HG03520 (cell line): Measurements from ENCODE around the gene PDGFC.

ENCODE experiments used
- ATAC-seq: cut with Tn5 transposase; IDR thresholded peaks from one replicate; pipeline ENCODE4 v1.9.1; 2021; ENCODE audit warnings: mild to moderate bottlenecking, moderate library complexity; ENCODE audit not compliant: unreplicated experiment

The PDGFC gene

DNA sequence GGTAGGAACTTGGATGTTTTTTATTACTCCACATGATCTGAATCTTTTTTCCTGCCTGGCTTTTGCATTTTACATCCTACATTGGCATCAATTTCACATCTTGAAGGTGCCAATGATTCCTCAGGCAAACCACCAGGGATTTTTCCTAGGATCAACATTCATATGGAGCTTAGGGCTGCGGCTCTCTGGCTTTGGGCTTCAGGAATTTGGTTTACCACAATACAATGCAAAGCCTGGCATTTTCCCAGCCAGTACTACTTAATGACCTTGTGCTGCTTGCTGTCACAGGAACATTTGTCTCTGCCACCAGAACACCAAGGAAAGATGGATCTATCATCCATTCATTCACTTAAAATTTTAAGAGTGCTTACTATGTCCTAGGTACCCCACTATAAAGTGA, 180.7 kb downstream of the PDGFC start:
- no peak for ATAC-seq

- no peak for ATAC-seq
Measured at GRCh38 chr4:156788782-156789181, 182.8 kb downstream of the PDGFC start.

- no peak for ATAC-seq
Measured at GRCh38 chr4:156786713-156787112, 184.9 kb downstream of the PDGFC start.

GRCh38 chr4:156784970-156785369, 186.6 kb downstream of the PDGFC start:
- ATAC-seq: no peak

DNA sequence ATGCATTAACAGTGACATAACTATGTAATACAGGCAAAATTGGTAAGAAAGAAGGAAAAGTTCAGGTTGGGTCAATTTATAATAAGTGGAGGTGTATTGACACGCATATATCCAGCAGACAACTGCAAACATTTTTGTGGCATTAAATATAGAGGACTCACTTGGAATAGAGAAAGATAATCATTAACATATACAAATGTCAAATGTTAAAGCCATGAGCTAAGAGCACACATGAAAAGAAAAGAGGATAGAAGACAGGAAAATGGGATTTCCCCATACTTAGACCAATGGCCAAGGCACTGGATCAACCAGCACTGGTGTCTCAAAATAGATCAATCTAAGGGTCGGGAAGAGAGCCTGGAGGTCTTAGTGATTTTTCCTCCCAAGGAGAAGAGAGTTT, 187.6 kb downstream of the PDGFC start:
- ATAC-seq: no peak

DNA sequence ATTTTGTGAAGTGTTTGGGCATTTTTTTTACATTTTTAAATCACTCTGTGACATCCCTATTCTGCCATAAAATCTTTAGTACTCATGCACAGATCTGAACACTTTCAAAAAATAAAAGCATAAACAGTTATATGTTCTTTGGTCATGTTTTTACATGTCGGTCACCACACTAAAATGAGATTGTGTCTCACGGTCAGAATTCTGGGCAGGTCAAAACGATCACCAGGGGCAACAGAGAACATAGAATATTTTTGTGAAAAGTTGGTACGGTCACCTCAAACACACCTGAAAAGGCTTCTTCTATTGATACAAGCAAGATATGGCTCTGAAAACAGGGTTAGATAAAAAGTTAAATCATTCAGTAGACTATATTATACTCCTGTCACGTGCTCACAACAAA, 189.1 kb downstream of the PDGFC start:
- no peak for ATAC-seq

DNA sequence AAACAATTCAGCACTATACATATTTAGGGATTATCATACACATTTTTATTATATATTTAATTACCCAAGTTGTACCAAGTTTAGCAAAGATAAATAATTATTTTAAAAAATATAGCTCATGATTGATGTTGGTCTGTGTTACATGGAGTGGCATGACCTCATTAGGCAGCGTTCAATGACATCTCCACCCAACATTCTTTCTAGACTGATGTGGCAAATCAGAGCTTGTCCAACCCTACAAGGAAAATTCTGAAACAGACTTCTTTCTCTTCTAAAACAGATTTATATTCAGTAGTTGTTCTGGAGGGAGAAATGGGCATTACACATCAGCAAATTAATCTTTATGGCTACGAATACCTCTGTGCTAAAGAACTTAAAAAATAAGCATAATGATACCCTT, 189.7 kb downstream of the PDGFC start:
- no peak for ATAC-seq

GRCh38 chr4:156779774-156780173, 191.8 kb downstream of the PDGFC start:
- ATAC-seq: no peak

- ATAC-seq: no peak
Measured at GRCh38 chr4:156779042-156779441, 192.6 kb downstream of the PDGFC start.

- no peak for ATAC-seq
Measured at GRCh38 chr4:156778606-156779005, 193.0 kb downstream of the PDGFC start.

DNA sequence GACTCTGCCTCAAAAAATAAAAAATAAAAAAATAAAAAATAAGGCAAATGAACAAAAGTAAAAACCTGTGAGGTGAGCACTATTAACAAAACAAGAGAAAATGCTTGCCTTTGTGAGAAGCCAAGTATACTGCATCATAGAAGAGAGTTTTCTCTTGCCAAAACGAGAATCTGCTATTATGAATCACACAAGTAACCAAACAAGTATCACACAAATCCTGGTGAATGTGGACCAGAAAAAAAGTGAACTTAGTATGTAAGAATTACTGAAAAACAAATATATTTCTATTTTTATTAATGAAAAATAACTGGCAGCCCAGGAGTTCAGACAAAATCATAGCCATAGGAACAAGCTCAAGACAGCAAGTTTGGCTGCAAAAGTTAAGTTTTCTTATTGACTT, 193.5 kb downstream of the PDGFC start:
- ATAC-seq: no peak

GRCh38 chr4:156775813-156776212, 195.8 kb downstream of the PDGFC start:
- no peak for ATAC-seq

DNA sequence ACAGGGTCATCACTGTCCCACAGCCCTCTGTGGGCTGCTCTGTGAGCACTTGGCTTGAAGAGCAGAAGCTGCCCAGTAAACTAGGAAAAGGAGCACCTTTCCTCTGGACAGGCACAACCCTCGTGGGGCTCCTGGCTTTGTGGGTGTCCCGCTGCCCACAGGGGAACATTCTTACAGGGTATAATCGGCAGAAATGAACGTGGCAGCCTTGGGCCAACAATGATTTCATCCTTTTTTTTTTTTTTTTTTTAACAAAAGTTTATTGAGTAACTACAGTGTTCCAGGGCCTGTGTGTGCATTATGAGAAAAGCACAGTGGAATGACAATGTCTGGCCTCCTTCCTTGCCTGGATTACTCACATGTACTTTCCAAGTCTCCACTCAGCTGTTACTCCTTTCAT, 197.2 kb downstream of the PDGFC start:
- no peak for ATAC-seq

DNA sequence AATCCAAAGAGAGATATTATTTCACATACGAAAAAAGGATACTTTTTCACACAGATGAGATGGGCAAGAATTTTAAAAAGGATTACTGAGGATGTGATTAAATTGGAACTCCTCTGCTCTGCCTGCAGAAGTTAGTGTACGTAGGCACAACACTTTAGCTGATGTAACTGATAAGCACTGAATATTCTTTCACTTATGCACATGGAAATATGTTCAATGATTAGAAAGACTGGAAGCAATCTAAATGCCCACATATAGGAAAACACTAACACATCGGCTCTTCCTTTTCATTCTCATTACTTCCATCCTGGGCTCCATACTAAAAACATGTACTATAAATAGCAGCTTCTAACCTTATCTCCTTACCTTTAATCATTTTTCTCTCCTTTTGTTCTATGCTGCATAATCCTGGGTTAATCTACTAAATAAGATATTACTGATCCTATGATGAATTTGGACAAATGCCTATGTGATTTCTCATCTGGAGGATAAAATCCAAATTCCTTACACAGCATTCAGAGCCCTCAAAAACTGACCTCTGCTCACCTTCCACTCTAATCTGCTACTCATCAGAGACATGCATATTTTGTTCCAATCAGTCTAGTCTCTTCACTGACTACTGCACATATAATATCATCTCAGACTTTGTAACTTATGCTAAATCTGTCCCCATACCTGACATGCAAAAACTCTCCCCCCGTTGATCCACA, 197.8 kb downstream of the PDGFC start:
- no peak for ATAC-seq

- no peak for ATAC-seq
Measured at GRCh38 chr4:156771171-156771837, 200.3 kb downstream of the PDGFC start.

DNA sequence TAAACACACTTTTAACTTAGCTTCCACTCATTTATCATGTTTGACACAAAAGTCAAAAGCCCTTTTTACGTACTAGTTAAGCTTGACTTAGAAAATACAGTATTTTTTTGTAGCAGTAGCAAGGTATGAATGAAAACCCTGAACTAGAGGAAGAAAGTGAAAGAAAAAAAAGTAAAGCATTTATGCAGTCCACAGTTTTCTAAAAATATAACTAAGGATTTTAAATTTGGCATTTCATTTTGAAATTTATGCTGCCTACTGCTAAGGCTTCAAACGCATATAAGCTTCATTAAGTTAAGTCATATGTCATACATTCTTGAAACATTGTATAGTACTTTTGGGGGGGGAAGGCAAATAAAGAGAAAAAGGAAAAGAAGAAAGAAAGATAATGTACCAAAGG, 201.5 kb downstream of the PDGFC start:
- no peak for ATAC-seq

DNA sequence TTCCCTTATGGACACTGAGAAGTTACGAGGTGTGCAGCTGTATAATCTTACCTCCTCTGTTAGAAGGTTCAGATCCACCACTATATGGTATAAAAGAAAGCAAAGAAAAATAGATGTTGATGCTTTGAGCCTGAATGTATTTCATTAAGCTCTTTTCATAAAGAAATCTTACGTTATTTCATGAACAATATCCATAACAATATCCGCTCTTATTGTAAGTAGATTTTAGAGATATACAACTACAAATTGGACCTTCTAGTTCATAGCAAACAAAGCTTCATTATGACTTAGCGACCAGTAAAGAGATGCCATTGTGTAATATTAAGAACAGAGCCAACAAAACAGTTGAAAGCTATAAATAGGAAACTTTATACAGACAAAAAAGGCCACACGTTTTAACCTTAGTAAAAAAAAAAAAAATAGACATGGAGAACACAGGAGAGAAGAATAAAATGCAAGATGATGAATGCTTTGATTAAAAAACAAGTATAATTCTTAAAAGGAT, 203.6 kb downstream of the PDGFC start:
- ATAC-seq: no peak

DNA sequence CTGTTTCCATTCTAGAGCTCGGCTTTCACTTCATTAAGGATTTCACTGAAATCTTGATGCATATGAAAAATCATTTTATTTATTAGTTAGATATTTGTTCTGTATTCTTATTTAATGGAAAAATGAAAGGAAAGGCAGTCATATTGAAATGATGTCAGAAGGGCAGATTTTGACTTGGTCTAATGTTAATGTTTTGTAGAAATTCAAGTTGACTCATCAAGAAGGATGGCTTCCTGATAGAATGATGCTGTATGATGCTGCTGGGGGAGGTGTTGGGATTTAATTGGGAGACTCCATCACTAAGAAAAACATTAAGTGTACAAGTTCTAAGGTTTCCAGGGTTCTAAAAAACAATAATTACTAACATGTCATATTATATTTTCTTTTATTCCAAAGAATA, 204.8 kb downstream of the PDGFC start:
- no peak for ATAC-seq

- ATAC-seq: no peak
Measured at GRCh38 chr4:156765277-156765676, 206.3 kb downstream of the PDGFC start.

DNA sequence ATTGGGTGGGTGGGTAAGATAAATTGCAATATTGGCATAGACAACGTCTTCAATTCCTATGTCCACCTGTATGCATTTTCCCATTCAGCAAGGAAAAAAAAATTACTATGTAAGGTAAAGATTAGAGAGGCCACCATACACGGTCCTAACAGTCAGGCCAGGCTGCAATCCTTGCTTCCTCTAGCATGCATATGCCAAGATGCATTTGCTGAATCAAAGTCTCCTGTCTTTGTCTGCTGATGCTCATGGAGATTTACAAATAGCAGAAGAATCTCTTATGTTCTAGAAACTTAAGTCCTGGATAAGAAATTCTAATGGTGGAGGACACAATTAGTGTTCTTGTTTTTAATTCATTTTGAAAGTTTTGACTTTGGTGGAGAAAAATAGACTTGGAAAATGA, 206.8 kb downstream of the PDGFC start:
- no peak for ATAC-seq

DNA sequence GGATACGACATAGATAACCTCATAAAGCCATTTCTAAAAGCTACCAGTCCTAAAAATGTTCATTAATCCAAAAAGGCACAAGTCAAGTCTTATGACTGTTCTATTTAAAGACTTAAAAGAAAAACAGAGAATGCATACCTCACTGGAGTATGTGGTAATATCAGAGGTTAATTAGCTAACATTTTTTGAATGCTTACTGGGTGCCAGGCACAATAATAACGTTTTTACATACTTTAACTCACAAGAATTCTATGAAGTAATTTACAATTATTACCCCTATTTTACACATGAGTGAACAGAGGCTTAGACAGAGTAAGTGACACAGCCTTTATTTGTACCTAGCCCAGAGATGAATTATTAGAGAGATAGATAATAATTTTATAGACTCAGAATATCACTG, 207.5 kb downstream of the PDGFC start:
- no peak for ATAC-seq

DNA sequence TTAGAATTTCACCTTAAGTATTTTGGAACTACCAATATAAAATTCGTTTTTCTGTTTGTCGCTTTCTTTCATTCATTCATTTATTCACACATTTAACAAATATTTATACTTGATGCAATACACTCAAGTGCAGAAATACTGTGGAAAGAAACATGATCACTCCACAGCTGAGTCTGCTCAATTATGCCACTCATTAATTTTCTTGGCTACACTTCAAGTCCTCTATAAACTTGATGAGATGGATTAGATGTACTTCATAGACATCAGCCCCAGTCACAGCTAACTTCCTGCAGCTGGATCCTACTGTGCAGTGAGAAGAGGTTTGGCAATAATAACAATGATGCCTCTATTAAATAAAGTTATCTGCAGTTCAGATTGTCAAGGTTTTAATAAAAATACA, 208.1 kb downstream of the PDGFC start:
- ATAC-seq: no peak

GRCh38 chr4:156762851-156763250, 208.7 kb downstream of the PDGFC start:
- no peak for ATAC-seq
